ENCODE data around the gene TOMM6.

DNA sequence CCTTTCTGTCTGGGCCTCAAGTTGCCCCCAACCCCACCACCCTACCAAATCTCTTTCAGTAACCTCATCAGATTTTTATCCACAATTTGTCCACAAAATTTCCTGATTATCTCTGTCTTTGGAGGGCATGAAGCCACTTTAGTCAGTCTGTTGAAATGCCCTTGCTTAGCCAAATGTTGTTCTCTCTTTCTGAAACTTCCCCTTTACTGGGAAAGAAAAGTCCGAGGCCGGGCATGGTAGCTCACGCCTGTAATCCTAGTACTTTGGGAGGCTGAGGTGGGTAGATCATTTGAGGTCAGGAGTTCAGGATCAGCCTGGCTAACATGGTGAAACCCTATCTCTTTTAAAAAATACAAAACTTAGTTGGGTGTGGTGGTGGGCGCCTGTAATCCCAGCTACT is 33.8 kb downstream of the TOMM6 start:
- TF ChIP-seq CTCF (IDR thresholded peaks at IDR 0.05; ENCODE audit: low read depth, low read length) (no peak), EZH2phosphoT487 (IDR thresholded peaks at IDR 0.05; ENCODE audit: low read depth) (no peak)
